AG09309 (cell line): ENCODE data around the gene PTPRM.

ENCODE experiments used
- DNase-seq: peaks from one replicate; pipeline ENCODE4 v3.0.0-alpha.2; 2010; ENCODE audit warnings: low read depth
- H3K4me3 ChIP-seq: 2 replicates; pipeline ENCODE4 v1.5.1; 2011; ENCODE audit warnings: mild to moderate bottlenecking, low read depth, low read length, moderate library complexity; ENCODE audit not compliant: control insufficient read depth
- TF ChIP-seq, protein P1 (sequence below): IDR thresholded peaks from 2 replicates; pipeline ENCODE4 v1.5.1; 2011; ENCODE audit warnings: mild to moderate bottlenecking, low read depth, low read length, inconsistent platforms; ENCODE audit not compliant: insufficient read depth, control insufficient read depth; ENCODE audit errors: missing control alignments

The PTPRM gene

GRCh38 chr18:8238507-8238906, 671.4 kb downstream of the PTPRM start:
- TF ChIP-seq, protein P1, sequence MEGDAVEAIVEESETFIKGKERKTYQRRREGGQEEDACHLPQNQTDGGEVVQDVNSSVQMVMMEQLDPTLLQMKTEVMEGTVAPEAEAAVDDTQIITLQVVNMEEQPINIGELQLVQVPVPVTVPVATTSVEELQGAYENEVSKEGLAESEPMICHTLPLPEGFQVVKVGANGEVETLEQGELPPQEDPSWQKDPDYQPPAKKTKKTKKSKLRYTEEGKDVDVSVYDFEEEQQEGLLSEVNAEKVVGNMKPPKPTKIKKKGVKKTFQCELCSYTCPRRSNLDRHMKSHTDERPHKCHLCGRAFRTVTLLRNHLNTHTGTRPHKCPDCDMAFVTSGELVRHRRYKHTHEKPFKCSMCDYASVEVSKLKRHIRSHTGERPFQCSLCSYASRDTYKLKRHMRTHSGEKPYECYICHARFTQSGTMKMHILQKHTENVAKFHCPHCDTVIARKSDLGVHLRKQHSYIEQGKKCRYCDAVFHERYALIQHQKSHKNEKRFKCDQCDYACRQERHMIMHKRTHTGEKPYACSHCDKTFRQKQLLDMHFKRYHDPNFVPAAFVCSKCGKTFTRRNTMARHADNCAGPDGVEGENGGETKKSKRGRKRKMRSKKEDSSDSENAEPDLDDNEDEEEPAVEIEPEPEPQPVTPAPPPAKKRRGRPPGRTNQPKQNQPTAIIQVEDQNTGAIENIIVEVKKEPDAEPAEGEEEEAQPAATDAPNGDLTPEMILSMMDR: no peak
- no peak overlapping the region for H3K4me3 ChIP-seq
- no peak for DNase-seq

GRCh38 chr18:8241731-8242130, 674.6 kb downstream of the PTPRM start:
- H3K4me3 ChIP-seq: no peak overlapping the region
- TF ChIP-seq, protein P1: no peak
- no peak for DNase-seq

DNA sequence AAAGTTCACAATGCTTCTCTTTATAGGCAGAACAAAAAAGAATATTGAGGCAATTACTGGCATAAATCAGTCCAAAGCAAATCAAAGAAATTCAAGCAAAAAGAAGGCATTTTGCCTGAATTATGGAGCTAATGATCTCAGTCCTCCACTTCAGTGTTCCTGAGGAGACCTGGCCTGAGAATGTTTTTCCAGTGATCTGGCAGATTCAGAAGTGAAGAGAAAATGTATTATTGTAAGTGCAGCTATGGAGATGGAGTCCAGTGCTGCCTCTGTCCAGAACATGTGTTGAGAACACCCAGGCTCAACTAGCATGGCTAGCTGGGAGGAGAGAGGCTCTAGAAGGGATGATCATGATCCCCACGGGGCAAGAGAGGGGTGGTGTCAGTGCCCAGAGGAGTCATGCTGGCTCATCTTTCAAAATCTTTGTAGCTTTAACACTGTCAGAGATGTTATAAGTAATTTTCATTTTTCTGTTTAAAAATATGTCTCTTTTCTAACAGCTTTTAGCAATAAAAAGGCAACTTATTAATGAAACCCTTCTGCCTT, 675.1 kb downstream of the PTPRM start:
- no peak for DNase-seq
- no peak overlapping the region for H3K4me3 ChIP-seq
- TF ChIP-seq, protein P1: no peak

DNA sequence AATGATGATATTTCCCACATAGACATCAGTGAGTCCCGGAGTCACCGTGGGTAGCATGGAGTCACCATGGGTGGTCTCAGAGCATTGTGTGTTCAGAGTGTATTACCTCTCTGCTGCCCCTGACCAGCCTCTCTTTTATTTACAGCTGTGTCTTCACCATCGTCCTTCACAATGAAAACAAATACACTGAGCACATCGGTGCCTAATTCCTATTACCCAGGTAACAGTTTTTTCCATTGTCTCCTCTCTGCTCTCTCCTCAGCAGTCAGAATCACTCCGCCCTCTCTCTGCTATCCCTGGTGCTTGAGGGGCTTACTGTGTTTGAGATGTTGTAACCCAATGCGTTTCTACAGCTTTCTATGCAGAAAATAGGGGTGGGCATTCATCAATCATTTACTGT, 680.6 kb downstream of the PTPRM start:
- no peak for DNase-seq
- TF ChIP-seq, protein P1: no peak
- no peak overlapping the region for H3K4me3 ChIP-seq

- TF ChIP-seq, protein P1: no peak
- DNase-seq: no peak
- no peak overlapping the region for H3K4me3 ChIP-seq
Measured at GRCh38 chr18:8248576-8248975, 681.5 kb downstream of the PTPRM start.

- H3K4me3 ChIP-seq: no peak overlapping the region
- TF ChIP-seq, protein P1: no peak
- DNase-seq: no peak
Measured at GRCh38 chr18:8249811-8250210, 682.7 kb downstream of the PTPRM start.

DNA sequence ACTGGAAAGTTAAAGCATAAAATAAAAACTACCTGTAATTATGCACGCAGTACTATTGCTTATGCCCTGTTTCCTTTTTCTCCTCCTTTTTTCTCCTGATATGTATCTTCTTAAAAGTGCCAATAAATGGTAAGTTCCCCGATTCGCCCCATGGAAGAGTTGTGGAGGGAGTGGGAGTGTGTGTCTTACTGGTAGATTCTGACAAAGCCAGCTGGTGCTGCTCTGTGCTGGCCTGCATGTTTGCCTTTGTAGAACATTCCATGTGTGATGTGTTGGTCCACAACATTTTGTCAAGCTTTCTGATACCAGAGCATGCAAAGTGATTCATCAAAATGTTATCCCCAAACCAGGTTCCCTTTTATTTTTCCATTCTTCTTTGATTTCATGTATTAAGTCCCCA, 685.3 kb downstream of the PTPRM start:
- H3K4me3 ChIP-seq: no peak overlapping the region
- DNase-seq: no peak
- TF ChIP-seq, protein P1: no peak
